HG03520 (cell line): ENCODE measurements around the gene ZNF710.
"Not testable (repeated sequence)": the region's sequence is repeated elsewhere in the genome, so short reads cannot be mapped to it uniquely, and the experiment has no call there.

Experiments
- ATAC-seq: cut with Tn5 transposase; IDR thresholded peaks from one replicate; pipeline ENCODE4 v1.9.1; 2021; ENCODE audit warnings: mild to moderate bottlenecking, moderate library complexity; ENCODE audit not compliant: unreplicated experiment

The ZNF710 gene

GRCh38 chr15:90101130-90101968, 100.2 kb downstream of the ZNF710 start:
- ATAC-seq, result no peak

GRCh38 chr15:90101969-90102890, 101.1 kb downstream of the ZNF710 start, which contains the start of gene IDH2:
TSS of gene IDH2 (minus strand) at chr15:90102468. CDS start at chr15:90102390, 78 bp downstream.
- ATAC-seq, result peak; percentile 57

GRCh38 chr15:90103701-90104329, 102.7 kb downstream of the ZNF710 start:
- ATAC-seq, result no peak

GRCh38 chr15:90104551-90104950, 103.4 kb downstream of the ZNF710 start:
- ATAC-seq, result no peak

GRCh38 chr15:90105521-90105920, 104.4 kb downstream of the ZNF710 start:
- ATAC-seq, result no peak

- no peak for ATAC-seq
Observed at GRCh38 chr15:90106522-90107117, 105.5 kb downstream of the ZNF710 start.

GRCh38 chr15:90108038-90108437, 106.9 kb downstream of the ZNF710 start:
- not testable (repeated sequence) for ATAC-seq

GRCh38 chr15:90109163-90109751, 108.1 kb downstream of the ZNF710 start:
- ATAC-seq, result not testable (repeated sequence)

- no peak for ATAC-seq
Observed at GRCh38 chr15:90113166-90113565, 112.0 kb downstream of the ZNF710 start.

- no peak for ATAC-seq
Observed at GRCh38 chr15:90114451-90114901, 113.4 kb downstream of the ZNF710 start.

- ATAC-seq, result no peak
Observed at GRCh38 chr15:90115783-90116182, 114.7 kb downstream of the ZNF710 start.

- no peak for ATAC-seq
Observed at GRCh38 chr15:90119367-90119766, 118.2 kb downstream of the ZNF710 start.

- no peak for ATAC-seq
Observed at GRCh38 chr15:90121086-90121485, 120.0 kb downstream of the ZNF710 start.

- ATAC-seq, result no peak
Observed at GRCh38 chr15:90124507-90124906, 123.4 kb downstream of the ZNF710 start.

- ATAC-seq, result no peak
Observed at GRCh38 chr15:90126022-90126421, 124.9 kb downstream of the ZNF710 start.

- ATAC-seq, result no peak
Observed at GRCh38 chr15:90126596-90127435, 125.7 kb downstream of the ZNF710 start.

GRCh38 chr15:90130291-90130690, 129.2 kb downstream of the ZNF710 start:
- ATAC-seq, result no peak
